ENCODE measurements around the gene TCF19. TPM values are rescaled to one million over a fixed set of nuclear protein-coding genes. Genes with fewer than 3 reads are reported as not detected.

Gene TCF19
- total RNA-seq, 1 donor from 2014 or later = 6.2 TPM

GRCh38 chr6:31149827-31150447, 8.5 kb upstream of the TCF19 start:
- TF ChIP-seq, protein P1, sequence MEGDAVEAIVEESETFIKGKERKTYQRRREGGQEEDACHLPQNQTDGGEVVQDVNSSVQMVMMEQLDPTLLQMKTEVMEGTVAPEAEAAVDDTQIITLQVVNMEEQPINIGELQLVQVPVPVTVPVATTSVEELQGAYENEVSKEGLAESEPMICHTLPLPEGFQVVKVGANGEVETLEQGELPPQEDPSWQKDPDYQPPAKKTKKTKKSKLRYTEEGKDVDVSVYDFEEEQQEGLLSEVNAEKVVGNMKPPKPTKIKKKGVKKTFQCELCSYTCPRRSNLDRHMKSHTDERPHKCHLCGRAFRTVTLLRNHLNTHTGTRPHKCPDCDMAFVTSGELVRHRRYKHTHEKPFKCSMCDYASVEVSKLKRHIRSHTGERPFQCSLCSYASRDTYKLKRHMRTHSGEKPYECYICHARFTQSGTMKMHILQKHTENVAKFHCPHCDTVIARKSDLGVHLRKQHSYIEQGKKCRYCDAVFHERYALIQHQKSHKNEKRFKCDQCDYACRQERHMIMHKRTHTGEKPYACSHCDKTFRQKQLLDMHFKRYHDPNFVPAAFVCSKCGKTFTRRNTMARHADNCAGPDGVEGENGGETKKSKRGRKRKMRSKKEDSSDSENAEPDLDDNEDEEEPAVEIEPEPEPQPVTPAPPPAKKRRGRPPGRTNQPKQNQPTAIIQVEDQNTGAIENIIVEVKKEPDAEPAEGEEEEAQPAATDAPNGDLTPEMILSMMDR (IDR thresholded peaks at IDR 0.05) = no peak
- Histone ChIP-seq H3K4me1 (no peaks in the 10 kb centered on the region), H3K36me3 (peaks cover 15% of the 10 kb centered on the region), H3K9me3 (no peaks in the 10 kb centered on the region), H3K4me3 (no peak overlapping the region), H3K27me3 (ENCODE audit: low read depth) (no peaks in the 10 kb centered on the region), H3K27ac (no peak overlapping the region)
- no peak for DNase-seq
- no peak for ATAC-seq
- intact Hi-C loops (cut with DNase I) = no loop called here

DNA sequence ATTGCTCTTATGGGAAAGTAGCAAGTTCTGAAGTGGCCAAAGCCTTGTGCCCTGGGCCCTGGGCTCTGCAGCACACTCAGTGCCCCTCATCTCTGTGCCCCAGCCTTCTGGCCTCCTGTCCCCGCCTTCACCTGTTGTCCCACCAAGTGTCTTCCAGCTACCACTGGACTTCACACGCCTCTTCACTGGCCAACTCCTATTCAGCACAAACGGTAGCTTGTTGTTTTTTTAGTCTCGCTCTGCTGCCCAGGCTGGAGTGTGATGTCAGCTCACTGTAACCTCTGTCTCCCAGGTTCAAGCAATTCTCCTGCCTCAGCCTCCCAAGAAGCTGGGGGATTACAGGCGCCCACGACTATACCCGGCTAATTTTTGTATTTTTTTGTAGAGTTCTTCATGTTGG, 5.6 kb upstream of the TCF19 start:
- TF ChIP-seq, protein P1 (IDR thresholded peaks at IDR 0.05) = no peak
- Histone ChIP-seq H3K36me3 (peaks cover 15% of the 10 kb centered on the region), H3K9me3 (no peaks in the 10 kb centered on the region), H3K27me3 (ENCODE audit: low read depth) (no peaks in the 10 kb centered on the region), H3K27ac (no peak overlapping the region), H3K4me1 (peaks cover 6% of the 10 kb centered on the region), H3K4me3 (no peak overlapping the region)
- ATAC-seq (no peak), DNase-seq (no peak)
- intact Hi-C loops (cut with DNase I) = no loop called here

DNA sequence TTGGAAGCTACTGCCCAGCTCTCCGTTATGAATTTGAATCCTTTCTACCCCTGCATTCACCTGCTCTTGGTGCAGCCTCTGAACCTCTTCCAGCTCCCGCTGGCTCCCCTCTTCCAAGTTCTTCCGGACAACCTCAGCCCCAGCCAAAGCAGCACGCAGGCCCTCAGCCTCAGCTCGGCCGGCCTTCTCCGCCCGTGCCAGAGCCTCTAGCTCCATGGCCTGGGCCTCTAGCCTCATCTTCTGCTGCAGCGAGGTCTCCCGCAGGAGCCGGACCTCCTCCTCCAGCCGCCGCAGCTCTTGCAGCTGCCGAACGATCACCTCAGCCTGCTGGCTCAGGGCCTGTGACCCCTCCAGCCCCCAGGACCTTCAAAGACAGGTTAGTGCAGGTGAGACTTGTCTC, 4.0 kb upstream of the TCF19 start:
- ATAC-seq (no peak), DNase-seq (no peak)
- peaks cover 14% of the 10 kb centered on the region for H3K4me1 ChIP-seq
- H3K27me3 ChIP-seq (ENCODE audit: low read depth) = no peaks in the 10 kb centered on the region
- H3K4me3 ChIP-seq = no peak overlapping the region
- TF ChIP-seq, protein P1 (IDR thresholded peaks at IDR 0.05) = no peak
- H3K36me3 ChIP-seq = peaks cover 15% of the 10 kb centered on the region
- no peak overlapping the region for H3K27ac ChIP-seq
- H3K9me3 ChIP-seq = no peaks in the 10 kb centered on the region
- intact Hi-C loops (cut with DNase I) = no loop called here

GRCh38 chr6:31156641-31157040, 1.7 kb upstream of the TCF19 start:
- Histone ChIP-seq H3K9me3 (no peaks in the 10 kb centered on the region), H3K4me3 (no peak overlapping the region), H3K27me3 (ENCODE audit: low read depth) (no peaks in the 10 kb centered on the region), H3K36me3 (peaks cover 6% of the 10 kb centered on the region), H3K27ac (no peak overlapping the region), H3K4me1 (peaks cover 17% of the 10 kb centered on the region)
- ATAC-seq = no peak
- TF ChIP-seq, protein P1 (IDR thresholded peaks at IDR 0.05) = no peak
- intact Hi-C loops (cut with DNase I) = no loop called here
- DNase-seq = no peak

DNA sequence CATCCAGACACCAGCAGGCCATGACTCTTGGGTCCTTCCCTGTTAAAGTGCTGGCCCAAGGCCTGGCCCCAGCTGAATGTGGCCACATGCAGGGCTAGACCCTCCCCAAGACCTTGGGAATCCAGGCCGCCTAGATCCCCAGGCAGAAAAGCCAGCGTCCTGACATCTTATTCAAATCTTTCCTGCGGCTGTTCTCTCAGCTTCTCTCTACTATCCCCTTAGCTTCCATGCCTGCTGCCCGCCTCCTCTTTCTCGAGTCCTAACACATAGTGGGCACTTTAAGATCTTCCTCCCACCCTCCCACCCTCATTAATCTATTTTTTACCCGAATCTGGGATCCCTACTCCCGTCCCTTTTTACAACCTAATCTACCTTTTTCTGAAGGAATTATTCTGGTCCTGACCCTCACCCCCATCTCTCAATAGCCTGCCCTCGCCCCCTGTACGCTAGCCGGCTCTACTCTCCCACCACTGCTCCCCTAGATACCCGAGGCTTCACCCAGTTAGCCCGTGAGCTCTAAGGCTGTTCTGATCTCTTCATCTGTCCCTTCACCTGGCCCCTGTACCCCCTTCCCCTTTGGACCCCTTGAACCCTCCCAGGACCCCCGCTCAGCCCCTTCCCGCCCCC, 763 bp upstream of the TCF19 start, which contains the start of gene CCHCR1:
CCHCR1 (minus strand) TSS at position 290 of the 627 bp plus-strand sequence; CDS start at position 88, 202 bp downstream.
- intact Hi-C loops (cut with DNase I) = no loop called here
- Histone ChIP-seq H3K36me3 (peaks cover 6% of the 10 kb centered on the region), H3K27ac (peak within 1 kb of the TSS; percentile 59), H3K4me3 (peak within 1 kb of the TSS; percentile 80), H3K9me3 (no peaks in the 10 kb centered on the region), H3K4me1 (peaks cover 17% of the 10 kb centered on the region), H3K27me3 (ENCODE audit: low read depth) (no peaks in the 10 kb centered on the region)
- DNase-seq = no peak
- TF ChIP-seq, protein P1 (IDR thresholded peaks at IDR 0.05) = no peak
- peak; percentile 39 to 44 for ATAC-seq
